Upper lobe of left lung (tissue), 6 donors: ENCODE measurements around the gene CPEB4. TPM values are rescaled to one million over a fixed set of nuclear protein-coding genes. Genes with fewer than 3 reads are reported as not detected.

ENCODE experiments used
- ATAC-seq, 2 donors: fragments of 200-7000 bp; cut with Tn5 transposase; one replicate each; pipeline ENCODE4 v1.9.1; 2022; ENCODE audit warnings: mild to moderate bottlenecking in 2 of 2, moderate library complexity in 2 of 2; ENCODE audit not compliant: low FRiP score in 2 of 2
- DNase-seq, 2 donors: peaks; one replicate each; pipeline ENCODE4 v3.0.0-alpha.2; 2019 to 2020
- H3K27ac ChIP-seq, 4 donors: fragments of 200-600 bp; sonication (generic); one replicate each; pipeline ENCODE4 v1.5.1; 2016 to 2019
- H3K27me3 ChIP-seq, 4 donors: fragments of 200-600 bp; sonication (generic); one replicate each; pipeline ENCODE4 v1.5.1; 2017 to 2019
- H3K36me3 ChIP-seq, 4 donors: fragments of 200-600 bp; sonication (generic); one replicate each; pipeline ENCODE4 v1.5.1; 2016 to 2019
- H3K4me1 ChIP-seq, 4 donors: fragments of 200-600 bp; sonication (generic); one replicate each; pipeline ENCODE4 v1.5.1; 2018 to 2019
- H3K4me3 ChIP-seq, 4 donors: fragments of 200-600 bp; sonication (generic); one replicate each; pipeline ENCODE4 v1.5.1; 2017 to 2019; ENCODE audit warnings: mild to moderate bottlenecking in 2 of 4, moderate library complexity in 1 of 4
- H3K9me3 ChIP-seq, 4 donors: fragments of 200-600 bp; sonication (generic); one replicate each; pipeline ENCODE4 v1.5.1; 2018 to 2019
- EP300 ChIP-seq, 4 donors: sonication (generic); formaldehyde crosslinking; IDR thresholded peaks; one replicate each; pipeline ENCODE4 v1.5.1; 2017; ENCODE audit warnings: antibody characterized with exemption in 4 of 4, control low read depth in 2 of 4
- POLR2A ChIP-seq, 4 donors: fragments of 450-650 bp; IDR thresholded peaks; one replicate each; pipeline ENCODE4 v1.5.1; 2016 to 2017; ENCODE audit warnings: antibody characterized with exemption in 4 of 4, mild to moderate bottlenecking in 2 of 4
- POLR2AphosphoS5 ChIP-seq, 2 donors: sonication (generic); formaldehyde crosslinking; IDR thresholded peaks; one replicate each; pipeline ENCODE4 v1.5.1; 2017; ENCODE audit warnings: antibody characterized with exemption in 2 of 2
- whole genome bisulfite sequencing, 2 donors: methylation state at CpG; one replicate each; pipeline ENCODE4 v1.1.5; 2017 to 2018; 5-methylcytosine and 5-hydroxymethylcytosine counted together
- total RNA-seq, 6 donors: library from RNA; depleted of rRNA in 4 of 6; stranded (reverse); fragments of >200 nt in 4 of 6; gene quantifications; one replicate each; pipeline versions ENCODE4 v1.1.0 to v1.2.1, GENCODE V29; 2016 to 2021
- TF ChIP-seq, protein P1 (sequence below), 6 experiments: fragments of 450-650 bp in 4 of 6; fragments of 200-600 bp in 2 of 6; sonication (generic) in 2 of 6; IDR thresholded peaks; one replicate each; pipeline ENCODE4 v1.5.1; 2016 to 2019; ENCODE audit warnings: antibody characterized with exemption in 6 of 6
- donor health status: DM: no; HTN: no; CAD: no; lungs with moderate emphysema.
- donor health status: DM: no; HTN: yes; CAD: no; lungs with severe emphysema.

Gene CPEB4
- total RNA-seq, 6 donors from 2014 or later = 52.6 to 96.4 (median 62.0) TPM

DNA sequence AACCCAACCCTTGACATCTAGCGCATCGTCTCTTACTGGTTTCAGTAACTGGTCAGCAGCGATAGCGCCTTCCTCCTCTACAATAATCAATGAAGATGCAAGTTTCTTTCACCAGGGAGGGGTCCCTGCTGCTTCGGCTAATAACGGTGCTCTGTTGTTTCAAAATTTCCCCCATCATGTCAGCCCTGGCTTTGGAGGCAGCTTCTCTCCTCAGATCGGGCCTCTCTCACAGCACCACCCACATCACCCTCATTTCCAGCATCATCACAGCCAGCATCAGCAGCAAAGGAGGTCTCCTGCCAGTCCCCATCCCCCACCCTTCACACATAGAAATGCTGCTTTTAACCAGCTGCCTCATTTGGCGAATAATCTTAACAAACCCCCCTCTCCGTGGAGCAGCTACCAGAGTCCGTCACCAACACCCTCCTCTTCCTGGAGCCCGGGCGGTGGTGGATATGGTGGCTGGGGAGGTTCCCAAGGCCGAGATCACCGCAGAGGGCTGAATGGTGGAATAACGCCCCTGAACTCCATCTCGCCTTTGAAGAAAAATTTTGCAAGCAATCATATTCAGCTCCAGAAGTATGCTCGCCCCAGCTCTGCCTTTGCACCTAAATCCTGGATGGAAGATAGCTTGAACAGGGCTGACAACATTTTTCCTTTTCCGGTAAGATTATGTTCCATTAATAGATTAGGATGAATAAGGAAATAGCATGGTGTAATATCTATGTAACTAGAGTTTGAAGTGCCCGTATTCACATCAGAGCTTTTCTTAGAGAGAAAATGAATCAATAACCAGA, 2.2 kb downstream of the CPEB4 start:
- no peak for ATAC-seq

DNA sequence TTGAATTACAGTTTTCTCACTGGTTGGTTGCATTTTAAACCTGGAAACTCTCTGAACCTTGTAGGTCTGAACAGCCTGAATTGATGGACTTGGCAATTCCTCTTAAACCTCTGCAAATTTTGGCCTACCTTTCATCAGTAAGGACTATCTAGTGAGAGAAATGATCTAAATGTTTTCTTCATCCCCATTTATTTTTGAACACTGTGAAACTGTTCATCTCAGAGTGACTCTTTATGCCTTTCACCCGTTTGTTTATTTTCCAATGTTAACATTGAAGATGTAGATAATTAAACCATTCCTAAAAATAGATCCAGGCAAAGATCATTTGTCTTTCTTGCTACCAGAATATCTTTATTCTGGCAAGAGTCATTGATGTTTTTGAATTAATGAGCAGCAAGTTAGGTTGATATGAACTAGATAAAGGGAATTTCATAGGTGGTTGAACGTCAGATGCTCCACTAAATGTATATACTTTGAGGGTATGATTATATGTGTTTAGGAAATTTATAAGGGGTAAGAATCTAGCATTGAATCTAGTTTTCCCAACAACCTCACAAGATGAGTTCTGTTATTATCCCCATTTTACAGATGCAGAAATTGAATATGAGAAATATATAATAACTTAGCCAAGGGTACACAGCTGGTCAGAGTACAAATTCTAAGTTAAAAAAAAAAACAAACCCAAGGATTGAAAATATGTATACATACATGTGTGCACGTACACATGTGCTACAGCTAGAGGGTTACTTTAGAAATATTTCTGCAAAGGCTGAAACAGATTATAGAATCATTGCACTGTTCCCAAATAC, 3.4 kb downstream of the CPEB4 start:
- no peak for ATAC-seq

More for the DNA sequence above, 2.2 kb downstream of the CPEB4 start:
- peak in 1 of 2 donors; percentile 31 for DNase-seq
- Histone ChIP-seq H3K27ac (peak overlapping the region; percentile 66 to 95 (median 93)), H3K36me3 (peaks cover 0 to 2% (median 0%) of the 10 kb centered on the region in 4 donors), H3K4me1 (peaks cover 29 to 76% (median 46%) of the 10 kb centered on the region in 4 donors), H3K4me3 (peak overlapping the region; percentile 19 to 72 (median 64)), H3K9me3 (no peaks in the 10 kb centered on the region), H3K27me3 (no peaks in the 10 kb centered on the region)
- WGBS, 2 donors = 27 to 32% methylated on average over 15 to 19 of the region's 19 CpGs
- TF ChIP-seq, protein P1, sequence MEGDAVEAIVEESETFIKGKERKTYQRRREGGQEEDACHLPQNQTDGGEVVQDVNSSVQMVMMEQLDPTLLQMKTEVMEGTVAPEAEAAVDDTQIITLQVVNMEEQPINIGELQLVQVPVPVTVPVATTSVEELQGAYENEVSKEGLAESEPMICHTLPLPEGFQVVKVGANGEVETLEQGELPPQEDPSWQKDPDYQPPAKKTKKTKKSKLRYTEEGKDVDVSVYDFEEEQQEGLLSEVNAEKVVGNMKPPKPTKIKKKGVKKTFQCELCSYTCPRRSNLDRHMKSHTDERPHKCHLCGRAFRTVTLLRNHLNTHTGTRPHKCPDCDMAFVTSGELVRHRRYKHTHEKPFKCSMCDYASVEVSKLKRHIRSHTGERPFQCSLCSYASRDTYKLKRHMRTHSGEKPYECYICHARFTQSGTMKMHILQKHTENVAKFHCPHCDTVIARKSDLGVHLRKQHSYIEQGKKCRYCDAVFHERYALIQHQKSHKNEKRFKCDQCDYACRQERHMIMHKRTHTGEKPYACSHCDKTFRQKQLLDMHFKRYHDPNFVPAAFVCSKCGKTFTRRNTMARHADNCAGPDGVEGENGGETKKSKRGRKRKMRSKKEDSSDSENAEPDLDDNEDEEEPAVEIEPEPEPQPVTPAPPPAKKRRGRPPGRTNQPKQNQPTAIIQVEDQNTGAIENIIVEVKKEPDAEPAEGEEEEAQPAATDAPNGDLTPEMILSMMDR (IDR thresholded peaks at IDR 0.05) = no peak
- TF ChIP-seq EP300 (IDR thresholded peaks at IDR 0.05) (no peak), POLR2AphosphoS5 (IDR thresholded peaks at IDR 0.05) (peak in 1 of 2 donors; percentile 43), POLR2A (IDR thresholded peaks at IDR 0.05) (no peak)

DNA sequence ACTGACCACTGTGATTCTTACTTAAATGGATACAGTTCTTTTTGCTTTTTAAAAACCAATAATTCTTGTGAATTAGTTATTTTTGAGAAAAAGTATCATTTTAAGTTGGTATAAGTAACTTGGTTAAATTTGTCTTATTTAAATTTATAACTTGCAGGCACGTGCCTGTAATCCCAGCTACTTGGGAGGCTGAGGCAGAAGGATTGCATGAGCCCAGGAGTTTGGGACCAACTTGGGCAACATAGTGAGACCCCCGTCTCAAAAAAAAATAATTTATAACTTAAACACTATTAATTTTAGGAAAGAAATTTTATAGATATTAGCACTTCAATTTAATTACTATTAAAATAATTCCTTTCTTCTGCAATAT, 5.0 kb downstream of the CPEB4 start:
- peak overlapping the region in 3 of 4 donors; percentile 17 to 72 (median 61) for H3K4me3 ChIP-seq
- WGBS, 2 donors = 71 to 72% methylated on average over 2 of the region's 2 CpGs
- TF ChIP-seq POLR2AphosphoS5 (IDR thresholded peaks at IDR 0.05) = no peak
- DNase-seq (no peak), ATAC-seq (no peak)
- H3K4me1 ChIP-seq = peaks cover 17 to 75% (median 34%) of the 10 kb centered on the region in 4 donors
- peak overlapping the region in 1 of 4 donors; percentile 51 for H3K27ac ChIP-seq
- peaks cover 0 to 2% (median 0%) of the 10 kb centered on the region in 4 donors for H3K36me3 ChIP-seq
- no peaks in the 10 kb centered on the region for H3K27me3 ChIP-seq
- no peaks in the 10 kb centered on the region for H3K9me3 ChIP-seq

More for the DNA sequence above, 3.4 kb downstream of the CPEB4 start:
- TF ChIP-seq POLR2A (IDR thresholded peaks at IDR 0.05) (no peak), POLR2AphosphoS5 (IDR thresholded peaks at IDR 0.05) (no peak), EP300 (IDR thresholded peaks at IDR 0.05) (no peak)
- TF ChIP-seq, protein P1 (IDR thresholded peaks at IDR 0.05) = no peak
- 36 to 50% methylated on average over 3 of the region's 3 CpGs for WGBS, 2 donors
- no peaks in the 10 kb centered on the region for H3K9me3 ChIP-seq
- H3K4me3 ChIP-seq = peak overlapping the region; percentile 19 to 72 (median 64)
- peak overlapping the region; percentile 66 to 95 (median 93) for H3K27ac ChIP-seq
- no peak for DNase-seq
- peaks cover 0 to 2% (median 0%) of the 10 kb centered on the region in 4 donors for H3K36me3 ChIP-seq
- H3K4me1 ChIP-seq = peaks cover 23 to 76% (median 40%) of the 10 kb centered on the region in 4 donors
- no peaks in the 10 kb centered on the region for H3K27me3 ChIP-seq

DNA sequence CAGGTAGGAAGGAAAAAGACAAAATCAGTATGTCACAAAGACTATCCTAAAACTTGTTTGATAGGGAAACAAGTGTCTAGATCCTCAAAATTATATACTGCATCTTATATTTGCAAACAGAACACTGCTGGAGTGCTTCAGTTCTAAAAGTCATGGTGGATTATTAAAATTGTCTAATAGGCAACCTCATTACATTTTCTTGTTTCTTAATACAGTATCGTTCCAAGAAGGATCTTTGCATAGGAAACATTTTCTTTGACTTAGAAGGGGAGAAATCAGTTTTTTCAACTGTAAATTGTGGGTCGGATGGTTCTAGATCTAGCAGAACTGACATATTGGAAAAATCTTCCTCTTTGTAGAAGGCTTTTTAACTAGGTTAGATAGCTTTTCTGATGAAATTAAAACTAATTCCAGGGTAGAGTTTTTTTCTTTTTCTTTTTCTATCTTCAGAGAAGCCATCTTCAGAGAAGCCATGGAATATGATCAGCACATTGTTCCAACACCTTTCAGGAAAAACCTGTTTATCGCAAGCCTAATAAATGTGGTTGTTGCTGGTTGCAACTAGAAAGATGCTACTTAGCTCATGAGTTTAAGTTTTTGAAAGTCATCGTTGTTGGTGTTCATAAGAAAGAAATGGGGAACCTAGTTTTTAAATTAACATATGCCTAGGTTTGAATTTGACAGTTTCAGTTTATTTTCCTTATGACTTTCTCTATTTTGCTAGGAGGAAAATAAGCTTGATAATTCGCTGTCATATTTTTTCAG, 7.4 kb downstream of the CPEB4 start:
- no peaks in the 10 kb centered on the region for H3K9me3 ChIP-seq
- peak overlapping the region in 1 of 4 donors; percentile 30 for H3K27ac ChIP-seq
- TF ChIP-seq EP300 (IDR thresholded peaks at IDR 0.05) = no peak
- TF ChIP-seq POLR2A (IDR thresholded peaks at IDR 0.05) = no peak
- TF ChIP-seq, protein P1 (IDR thresholded peaks at IDR 0.05) = no peak
- no peak for TF ChIP-seq POLR2AphosphoS5 (IDR thresholded peaks at IDR 0.05)
- peaks cover 0 to 4% (median 1%) of the 10 kb centered on the region in 4 donors for H3K36me3 ChIP-seq
- H3K27me3 ChIP-seq = no peaks in the 10 kb centered on the region
- H3K4me1 ChIP-seq = peaks cover 15 to 69% (median 31%) of the 10 kb centered on the region in 4 donors
- no peak overlapping the region for H3K4me3 ChIP-seq
- WGBS, 2 donors = 67 to 81% methylated on average over 5 of the region's 5 CpGs
- ATAC-seq = no peak
- DNase-seq = no peak
